DND-41 (cell line): ENCODE data around the gene CCDC93.

Experiments used
- ATAC-seq: fragments of 200-7000 bp; cut with Tn5 transposase; 3 replicates; pipeline ENCODE4 v1.9.1; 2021; ENCODE audit warnings: low read depth; ENCODE audit not compliant: insufficient read depth
- DNase-seq: peaks from one replicate; pipeline ENCODE4 v3.0.0-alpha.2; 2020
- H2AFZ ChIP-seq: 2 replicates; pipeline ENCODE4 v1.6.0; 2012; ENCODE audit warnings: low read depth, low read length
- H3K27ac ChIP-seq: 2 replicates; pipeline ENCODE4 v1.5.1; 2012; ENCODE audit warnings: low read length, inconsistent platforms
- H3K27me3 ChIP-seq: fragments of 200-600 bp; sonication (generic); 2 replicates; pipeline ENCODE4 v1.6.0; 2012; ENCODE audit warnings: low read length, mild to moderate bottlenecking, inconsistent platforms; ENCODE audit not compliant: insufficient read depth, poor library complexity
- H3K36me3 ChIP-seq: 2 replicates; pipeline ENCODE4 v1.5.1; 2012; ENCODE audit warnings: low read length, inconsistent platforms; ENCODE audit not compliant: insufficient read depth
- H3K4me1 ChIP-seq: 2 replicates; pipeline ENCODE4 v1.5.1; 2012; ENCODE audit warnings: mild to moderate bottlenecking, low read length; ENCODE audit not compliant: insufficient read depth
- H3K4me2 ChIP-seq: 2 replicates; pipeline ENCODE4 v1.6.0; 2012; ENCODE audit warnings: mild to moderate bottlenecking, moderate library complexity, low read length, inconsistent platforms; ENCODE audit not compliant: insufficient read depth
- H3K4me3 ChIP-seq, 2 experiments: fragments of 200-600 bp in 1 of 2; shearing (Covaris generic) in 1 of 2; 2 replicates each; pipeline ENCODE4 v1.5.1; 2012 to 2016; ENCODE audit warnings: inconsistent platforms in 2 of 2, low read length in 2 of 2, mild to moderate bottlenecking in 2 of 2, low read depth in 1 of 2, moderate library complexity in 1 of 2
- H3K79me2 ChIP-seq: 2 replicates; pipeline ENCODE4 v1.6.0; 2012; ENCODE audit warnings: low read length, inconsistent platforms; ENCODE audit not compliant: insufficient read depth
- H3K9ac ChIP-seq: 2 replicates; pipeline ENCODE4 v1.6.0; 2012; ENCODE audit warnings: low read depth, mild to moderate bottlenecking, inconsistent platforms, low read length, moderate library complexity
- H3K9me3 ChIP-seq: 2 replicates; pipeline ENCODE4 v1.5.1; 2012; ENCODE audit warnings: low read length, moderate library complexity, mild to moderate bottlenecking, inconsistent platforms; ENCODE audit not compliant: insufficient read depth, severe bottlenecking
- H4K20me1 ChIP-seq: 2 replicates; pipeline ENCODE4 v1.6.0; 2012; ENCODE audit warnings: low read length; ENCODE audit not compliant: insufficient read depth
- CTCF ChIP-seq: IDR thresholded peaks from 2 replicates; pipeline ENCODE4 v1.5.1; 2012; ENCODE audit warnings: borderline replicate concordance, low read length, moderate library complexity, mild to moderate bottlenecking; ENCODE audit not compliant: poor library complexity, severe bottlenecking; ENCODE audit errors: extremely low read depth
- EZH2 ChIP-seq: IDR thresholded peaks from 3 replicates; pipeline ENCODE4 v1.6.1; 2012; ENCODE audit warnings: borderline replicate concordance, low read depth, mild to moderate bottlenecking, moderate library complexity, low read length, inconsistent platforms; ENCODE audit not compliant: severe bottlenecking

Gene CCDC93

DNA sequence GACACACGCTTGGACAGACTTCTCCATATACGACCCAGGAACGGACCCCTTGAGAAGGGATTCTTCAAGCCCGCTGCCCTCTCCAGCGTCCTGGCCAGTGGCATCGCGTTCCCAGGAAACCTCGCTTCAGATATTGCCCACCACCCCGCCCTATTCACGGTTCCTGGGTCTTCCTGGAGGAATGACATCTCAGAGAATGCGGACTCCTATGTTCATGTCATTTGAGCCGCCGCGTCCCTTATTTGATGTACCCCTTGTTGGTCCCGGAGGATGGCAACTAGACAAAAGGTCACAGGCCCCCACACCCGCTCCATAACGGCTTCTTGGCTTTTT, 588 bp upstream of the CCDC93 start:
- Histone ChIP-seq H3K27me3 (no peaks in the 10 kb centered on the region), H3K9me3 (no peaks in the 10 kb centered on the region), H3K4me2 (peak overlapping the region; percentile 100), H3K79me2 (peaks cover 44% of the 10 kb centered on the region), H4K20me1 (peaks cover 29% of the 10 kb centered on the region), H3K9ac (peak overlapping the region; percentile 85), H3K36me3 (peaks cover 5% of the 10 kb centered on the region), H3K27ac (peak overlapping the region; percentile 32), H2AFZ (peak overlapping the region; percentile 79), H3K4me1 (peaks cover 34% of the 10 kb centered on the region), H3K4me3 (peak overlapping the region; percentile 90 to 97)
- ATAC-seq (no peak), DNase-seq (no peak)
- TF ChIP-seq CTCF = no peak
- no peak for TF ChIP-seq EZH2

DNA sequence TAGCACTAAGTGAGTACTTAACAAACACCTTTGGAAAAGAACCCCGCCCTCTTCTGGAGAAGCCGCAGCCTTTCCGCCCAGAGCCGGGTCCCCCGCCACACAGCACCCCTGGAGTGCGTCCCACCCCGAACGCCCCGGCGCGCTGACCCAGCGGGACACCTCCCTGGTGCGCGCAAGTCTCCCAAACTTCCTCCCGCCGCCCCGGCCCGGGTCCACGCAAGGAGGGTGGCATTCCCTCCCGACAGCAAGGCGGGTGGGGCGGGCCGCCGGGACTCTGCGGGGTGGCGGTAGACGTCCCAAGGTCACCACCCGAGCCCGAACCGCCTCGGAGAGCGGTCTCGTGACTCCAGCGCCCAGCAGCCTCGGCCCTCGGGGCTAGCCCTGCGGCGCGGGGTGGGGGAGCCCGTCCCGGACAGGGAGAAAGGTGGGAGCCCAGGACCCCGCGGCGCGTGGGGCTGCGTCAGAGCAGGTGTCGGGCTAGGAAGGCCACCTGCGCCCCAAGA, 598 bp downstream of the CCDC93 start:
- Histone ChIP-seq H3K4me2 (peak overlapping the region; percentile 100), H3K4me1 (peaks cover 34% of the 10 kb centered on the region), H3K27ac (peak overlapping the region; percentile 84), H3K9me3 (no peaks in the 10 kb centered on the region), H3K79me2 (peaks cover 55% of the 10 kb centered on the region), H3K36me3 (peaks cover 15% of the 10 kb centered on the region), H2AFZ (peak overlapping the region; percentile 92), H3K9ac (peak overlapping the region; percentile 85), H4K20me1 (peaks cover 39% of the 10 kb centered on the region), H3K27me3 (no peaks in the 10 kb centered on the region), H3K4me3 (peak overlapping the region; percentile 90 to 97)
- DNase-seq = peak; percentile 47
- TF ChIP-seq CTCF = no peak
- no peak for TF ChIP-seq EZH2
- ATAC-seq = peak; percentile 50

DNA sequence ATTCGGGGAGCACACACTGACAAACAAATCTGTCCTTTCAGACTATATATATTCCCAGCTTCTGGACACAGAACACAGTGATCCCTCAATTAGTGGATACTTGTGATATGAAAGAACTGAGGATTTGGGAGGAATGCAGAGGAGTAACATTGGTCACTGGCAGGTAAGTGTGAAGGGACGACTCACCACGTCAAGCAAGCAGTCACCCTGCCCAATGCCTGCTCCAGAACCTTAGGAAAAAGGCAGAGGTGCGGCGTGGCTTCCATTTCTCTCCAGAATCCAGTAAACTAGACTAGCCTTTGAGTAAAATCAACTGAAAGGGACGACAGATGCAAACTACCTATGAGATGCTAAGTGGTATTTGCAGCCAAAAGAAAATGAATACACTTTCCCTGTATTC, 1.1 kb downstream of the CCDC93 start:
- peaks cover 59% of the 10 kb centered on the region for H3K79me2 ChIP-seq
- no peaks in the 10 kb centered on the region for H3K9me3 ChIP-seq
- peaks cover 20% of the 10 kb centered on the region for H3K36me3 ChIP-seq
- peak overlapping the region; percentile 85 for H3K9ac ChIP-seq
- TF ChIP-seq EZH2 = no peak
- TF ChIP-seq CTCF = no peak
- DNase-seq (no peak), ATAC-seq (no peak)
- peaks cover 40% of the 10 kb centered on the region for H4K20me1 ChIP-seq
- H3K27me3 ChIP-seq = no peaks in the 10 kb centered on the region
- H3K4me1 ChIP-seq = peaks cover 34% of the 10 kb centered on the region
- H3K4me3 ChIP-seq = peak overlapping the region; percentile 90 to 97; a peak in 3 of 4 replicates
- 0 out of 2 replicates have a peak overlapping the region, but pooled peaks have one; percentile 92 for H2AFZ ChIP-seq
- H3K4me2 ChIP-seq = peak overlapping the region; percentile 100
- H3K27ac ChIP-seq = peak overlapping the region; percentile 84; the same call in 1 of the 2 replicates
